ENCODE data around the gene NME1. TPM values are rescaled to one million over a fixed set of nuclear protein-coding genes. Genes with fewer than 3 reads are reported as not detected.

NME1 gene
- total RNA-seq, result 121 and 162 TPM in 2 replicates

GRCh38 chr17:51153210-51154072 is at the start of gene NME1:
Gene NME1 (plus strand): TSS chr17:51153559. CDS start chr17:51155655, 2,096 bp downstream.

GRCh38 chr17:51120739-51121619 is 32.4 kb upstream of the NME1 start, which contains the start of gene SPAG9:
Gene SPAG9 (minus strand): TSS chr17:51120868. CDS start chr17:51120656, 212 bp downstream.

GRCh38 chr17:51166198-51166986 is 13.0 kb downstream of the NME1 start, which contains the start of gene NME2:
Gene NME2 (plus strand): TSS chr17:51166411. CDS start chr17:51166831, 420 bp downstream.

Other genes starting within 250 kb of the NME1 start
- 57.3 and 58.5 TPM in 2 replicates for gene SPAG9, start 32.7 kb upstream of the NME1 start, total RNA-seq
- 732 and 803 TPM in 2 replicates for gene NME2, start 12.9 kb downstream of the NME1 start, total RNA-seq
- gene MBTD1, start 106.5 kb downstream of the NME1 start, total RNA-seq, result 5.0 and 5.8 TPM in 2 replicates
- gene UTP18, start 107.0 kb downstream of the NME1 start, total RNA-seq, result 27.2 and 27.3 TPM in 2 replicates